ENCODE results near the gene BSDC1. TPM values are rescaled to one million over a fixed set of nuclear protein-coding genes. Genes with fewer than 3 reads are reported as not detected.

Gene BSDC1
- total RNA-seq, 1 donor from 2014 or later, result 71.9 TPM

DNA sequence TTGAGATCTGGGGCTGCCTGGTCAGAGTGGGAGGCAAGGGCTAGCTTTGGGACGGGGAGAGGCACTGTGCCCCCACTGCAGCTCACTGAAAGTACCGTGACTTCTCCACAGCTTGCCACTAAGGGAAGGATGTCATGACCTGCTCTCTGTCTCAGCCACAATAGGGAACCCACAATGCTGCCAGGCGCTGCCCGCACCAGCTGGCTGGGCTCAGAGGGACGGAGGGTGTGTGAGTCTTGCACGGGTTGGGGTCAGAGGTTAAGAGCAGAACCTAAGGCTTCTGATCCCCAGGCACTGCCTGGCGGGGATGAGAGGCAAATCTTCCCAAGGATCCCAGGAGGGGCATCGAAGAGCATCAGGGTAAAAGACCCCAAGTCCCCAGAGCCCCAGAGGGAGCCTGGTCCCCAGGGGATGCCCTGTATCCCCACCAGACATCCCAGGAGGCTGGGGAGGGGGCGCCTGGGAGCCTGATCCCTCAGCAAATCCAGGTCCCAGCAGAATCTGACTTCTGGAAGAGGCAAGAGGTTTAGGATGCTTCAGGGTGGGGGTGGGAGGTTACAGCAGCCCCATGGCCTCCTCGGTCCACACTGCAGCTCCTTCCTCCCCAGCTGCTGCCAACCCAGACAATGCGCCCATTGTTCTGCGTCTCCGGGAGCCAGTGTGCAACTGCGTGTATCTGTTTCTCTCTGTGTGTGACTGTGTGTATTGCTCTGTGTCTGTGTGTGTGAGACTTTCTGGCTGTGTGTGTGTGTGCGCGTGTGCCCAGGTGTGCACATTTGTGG lies 56.2 kb downstream of the BSDC1 start:
- Histone ChIP-seq H3K36me3 (ENCODE audit: insufficient read depth, low read length) (peaks cover 9% of the 10 kb centered on the region), H4K20me1 (ENCODE audit: insufficient read depth, low read length) (peaks cover 31% of the 10 kb centered on the region), H3K4me2 (ENCODE audit: low read length) (peak overlapping the region; percentile 87), H3K9ac (ENCODE audit: low read length) (peak overlapping the region; percentile 11), H2AFZ (ENCODE audit: low read depth, low read length) (peak overlapping the region; percentile 2), H3K4me3 (ENCODE audit: insufficient read depth, low read depth, low read length) (no peak overlapping the region), H3K9me3 (ENCODE audit: insufficient read depth, low read depth, low read length) (no peaks in the 10 kb centered on the region), H3K27ac (ENCODE audit: low read depth, low read length) (peak overlapping the region; percentile 4), H3K79me2 (ENCODE audit: insufficient read depth, low read length) (peaks cover 28% of the 10 kb centered on the region), H3K4me1 (ENCODE audit: insufficient read depth, low read length) (peaks cover 50% of the 10 kb centered on the region), H3K27me3 (ENCODE audit: insufficient read depth, low read length) (no peaks in the 10 kb centered on the region)
- TF ChIP-seq, protein P1, sequence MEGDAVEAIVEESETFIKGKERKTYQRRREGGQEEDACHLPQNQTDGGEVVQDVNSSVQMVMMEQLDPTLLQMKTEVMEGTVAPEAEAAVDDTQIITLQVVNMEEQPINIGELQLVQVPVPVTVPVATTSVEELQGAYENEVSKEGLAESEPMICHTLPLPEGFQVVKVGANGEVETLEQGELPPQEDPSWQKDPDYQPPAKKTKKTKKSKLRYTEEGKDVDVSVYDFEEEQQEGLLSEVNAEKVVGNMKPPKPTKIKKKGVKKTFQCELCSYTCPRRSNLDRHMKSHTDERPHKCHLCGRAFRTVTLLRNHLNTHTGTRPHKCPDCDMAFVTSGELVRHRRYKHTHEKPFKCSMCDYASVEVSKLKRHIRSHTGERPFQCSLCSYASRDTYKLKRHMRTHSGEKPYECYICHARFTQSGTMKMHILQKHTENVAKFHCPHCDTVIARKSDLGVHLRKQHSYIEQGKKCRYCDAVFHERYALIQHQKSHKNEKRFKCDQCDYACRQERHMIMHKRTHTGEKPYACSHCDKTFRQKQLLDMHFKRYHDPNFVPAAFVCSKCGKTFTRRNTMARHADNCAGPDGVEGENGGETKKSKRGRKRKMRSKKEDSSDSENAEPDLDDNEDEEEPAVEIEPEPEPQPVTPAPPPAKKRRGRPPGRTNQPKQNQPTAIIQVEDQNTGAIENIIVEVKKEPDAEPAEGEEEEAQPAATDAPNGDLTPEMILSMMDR (IDR thresholded peaks at IDR 0.05; ENCODE audit: insufficient read depth, low read depth, low read length), result no peak
- no peak for TF ChIP-seq EZH2 (IDR thresholded peaks at IDR 0.05; ENCODE audit: insufficient read depth, low read length)
- H3K27ac Mint-ChIP-seq (ENCODE audit: unreplicated experiment), result peak overlapping the region; percentile 44
- peak; percentile 55 for DNase-seq (ENCODE audit: low read depth)
- H3K27me3 Mint-ChIP-seq (ENCODE audit: low read depth, unreplicated experiment), result peaks cover 2% of the 10 kb centered on the region
- peaks cover 11% of the 10 kb centered on the region for H3K36me3 Mint-ChIP-seq (ENCODE audit: low read depth, unreplicated experiment)
- peak overlapping the region; percentile 52 for H3K4me3 Mint-ChIP-seq (ENCODE audit: unreplicated experiment)
- H3K9me3 Mint-ChIP-seq (ENCODE audit: unreplicated experiment), result no peaks in the 10 kb centered on the region
- H3K4me1 Mint-ChIP-seq (ENCODE audit: low read depth, unreplicated experiment), result peaks cover 34% of the 10 kb centered on the region
- no peak for FAIRE-seq

DNA sequence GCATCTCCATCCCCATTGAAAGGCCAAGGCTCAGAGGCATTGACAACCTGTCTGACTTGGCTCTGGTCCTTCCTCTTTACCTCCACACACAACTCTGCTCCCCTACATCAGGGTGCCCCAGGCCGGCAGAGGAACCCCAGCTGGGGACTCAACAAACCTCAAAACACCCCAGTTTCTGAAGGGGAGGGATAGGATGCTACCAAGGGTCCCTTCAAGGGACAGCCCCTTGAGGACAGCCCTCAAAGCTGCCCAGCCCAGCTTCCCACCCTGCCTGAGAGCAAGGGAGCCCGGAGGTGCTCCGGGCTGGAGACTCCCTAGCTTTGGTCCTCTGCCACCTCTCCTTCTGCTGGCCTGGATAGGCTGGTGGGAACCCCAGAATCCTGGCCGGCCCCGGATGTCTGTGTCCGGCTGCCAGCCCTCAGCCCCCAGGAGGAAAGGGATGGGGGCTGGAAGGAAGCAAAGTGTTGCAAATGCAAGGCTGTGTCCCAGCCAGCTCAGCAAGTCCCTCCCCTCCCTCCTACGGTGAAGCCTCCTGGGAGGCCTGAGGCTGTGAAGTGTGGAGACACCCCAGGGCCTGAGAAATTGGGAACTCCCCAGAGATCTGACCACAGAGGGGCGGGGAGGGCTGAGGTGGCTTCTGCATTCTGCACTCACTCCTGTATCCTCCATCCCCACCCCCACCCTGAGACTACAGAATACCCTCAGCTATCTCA lies 57.1 kb downstream of the BSDC1 start:
- Mint-ChIP-seq H3K27ac (ENCODE audit: unreplicated experiment) (peak overlapping the region; percentile 53), H3K27me3 (ENCODE audit: low read depth, unreplicated experiment) (no peaks in the 10 kb centered on the region), H3K36me3 (ENCODE audit: low read depth, unreplicated experiment) (peaks cover 13% of the 10 kb centered on the region), H3K4me1 (ENCODE audit: low read depth, unreplicated experiment) (peaks cover 39% of the 10 kb centered on the region), H3K9me3 (ENCODE audit: unreplicated experiment) (no peaks in the 10 kb centered on the region), H3K4me3 (ENCODE audit: unreplicated experiment) (peak overlapping the region; percentile 82)
- Histone ChIP-seq H3K4me2 (ENCODE audit: low read length) (peak overlapping the region; percentile 87), H3K9me3 (ENCODE audit: insufficient read depth, low read depth, low read length) (no peaks in the 10 kb centered on the region), H3K27me3 (ENCODE audit: insufficient read depth, low read length) (no peaks in the 10 kb centered on the region), H4K20me1 (ENCODE audit: insufficient read depth, low read length) (peaks cover 39% of the 10 kb centered on the region), H3K36me3 (ENCODE audit: insufficient read depth, low read length) (peaks cover 17% of the 10 kb centered on the region), H3K4me3 (ENCODE audit: insufficient read depth, low read depth, low read length) (no peak overlapping the region), H3K27ac (ENCODE audit: low read depth, low read length) (no peak overlapping the region), H2AFZ (ENCODE audit: low read depth, low read length) (no peak overlapping the region), H3K4me1 (ENCODE audit: insufficient read depth, low read length) (peaks cover 50% of the 10 kb centered on the region), H3K9ac (ENCODE audit: low read length) (no peak overlapping the region), H3K79me2 (ENCODE audit: insufficient read depth, low read length) (peaks cover 36% of the 10 kb centered on the region)
- FAIRE-seq (no peak), DNase-seq (ENCODE audit: low read depth) (peak; percentile 32)
- TF ChIP-seq EZH2 (IDR thresholded peaks at IDR 0.05; ENCODE audit: insufficient read depth, low read length), result no peak
- TF ChIP-seq, protein P1 (IDR thresholded peaks at IDR 0.05; ENCODE audit: insufficient read depth, low read depth, low read length), result no peak
